C4-2B (cell line): Measurements from ENCODE around the gene FLT1.

Experiments
- CTCF ChIP-seq: fragments of 450-650 bp; conservative IDR thresholded peaks from 2 replicates; pipeline ENCODE4 v1.5.1; 2017; ENCODE audit warnings: mild to moderate bottlenecking
- ZFX ChIP-seq: fragments of 450-650 bp; IDR thresholded peaks from 2 replicates; pipeline ENCODE4 v1.6.1; 2017

GRCh38 chr13:28510542-28510941 is 15.6 kb upstream of the FLT1 start:
- no peak for TF ChIP-seq ZFX
- no peak for TF ChIP-seq CTCF
